GM18519 (cell line): ENCODE results near the gene ESRRA.

Source experiments
- ATAC-seq: cut with Tn5 transposase; IDR thresholded peaks from one replicate; pipeline ENCODE4 v1.9.1; 2021; ENCODE audit warnings: mild to moderate bottlenecking, moderate library complexity; ENCODE audit not compliant: unreplicated experiment, low FRiP score

ESRRA gene

DNA sequence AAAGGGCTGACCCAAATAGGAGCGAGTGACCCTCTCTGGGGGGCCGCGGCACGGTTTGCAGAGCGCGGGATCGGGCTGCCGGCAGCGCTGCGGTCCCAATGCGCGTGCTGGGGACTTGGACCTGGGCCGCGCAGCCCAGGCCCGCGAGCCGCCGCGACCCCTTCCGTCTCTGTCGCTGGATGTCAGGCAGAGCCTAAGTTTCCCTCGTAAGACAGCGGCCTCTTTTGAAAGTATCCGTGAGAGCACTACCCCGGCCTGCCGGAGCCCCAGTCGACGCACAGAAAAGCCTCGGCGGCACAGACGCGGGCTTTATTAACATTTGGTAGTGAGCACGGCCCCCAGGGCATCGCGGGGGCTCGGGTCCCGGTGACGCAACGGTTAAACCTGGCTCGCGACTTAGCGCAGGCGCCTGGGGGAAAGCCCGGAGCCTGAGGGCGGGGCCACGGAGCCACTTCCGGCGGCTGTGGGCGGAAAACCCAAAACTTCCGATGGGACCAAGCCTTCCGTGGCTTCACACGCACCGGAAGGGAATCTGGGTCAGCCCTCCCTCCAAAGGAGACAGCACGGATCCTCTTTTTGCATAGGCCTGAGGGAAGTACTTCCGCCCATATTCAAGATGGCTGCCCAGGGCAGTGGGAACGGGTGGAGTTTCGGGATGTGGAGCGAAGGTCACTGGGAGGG is 35.6 kb upstream of the ESRRA start:
- ATAC-seq = peak; percentile 44

GRCh38 chr11:64275031-64275800 is 30.1 kb upstream of the ESRRA start:
- no peak for ATAC-seq

DNA sequence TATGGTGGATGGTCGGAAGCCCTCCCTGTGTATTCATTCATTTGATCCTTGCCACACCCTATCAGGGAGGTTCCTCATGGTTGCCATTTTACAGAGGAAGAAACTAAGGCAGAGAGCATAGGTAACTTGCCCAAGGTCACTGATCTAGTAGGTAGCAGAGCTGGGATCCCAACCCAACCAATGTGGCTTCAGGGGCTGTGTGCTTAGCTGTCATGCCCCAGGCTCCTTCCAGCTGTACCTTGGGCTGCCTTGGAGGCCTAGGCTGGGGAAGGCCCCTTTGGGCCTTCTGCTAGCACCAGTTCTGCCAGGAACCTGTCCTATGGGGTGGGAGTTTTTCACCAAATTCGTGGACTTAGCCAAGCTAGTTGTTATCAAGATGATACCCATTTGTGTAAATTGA is 29.5 kb upstream of the ESRRA start:
- no peak for ATAC-seq

DNA sequence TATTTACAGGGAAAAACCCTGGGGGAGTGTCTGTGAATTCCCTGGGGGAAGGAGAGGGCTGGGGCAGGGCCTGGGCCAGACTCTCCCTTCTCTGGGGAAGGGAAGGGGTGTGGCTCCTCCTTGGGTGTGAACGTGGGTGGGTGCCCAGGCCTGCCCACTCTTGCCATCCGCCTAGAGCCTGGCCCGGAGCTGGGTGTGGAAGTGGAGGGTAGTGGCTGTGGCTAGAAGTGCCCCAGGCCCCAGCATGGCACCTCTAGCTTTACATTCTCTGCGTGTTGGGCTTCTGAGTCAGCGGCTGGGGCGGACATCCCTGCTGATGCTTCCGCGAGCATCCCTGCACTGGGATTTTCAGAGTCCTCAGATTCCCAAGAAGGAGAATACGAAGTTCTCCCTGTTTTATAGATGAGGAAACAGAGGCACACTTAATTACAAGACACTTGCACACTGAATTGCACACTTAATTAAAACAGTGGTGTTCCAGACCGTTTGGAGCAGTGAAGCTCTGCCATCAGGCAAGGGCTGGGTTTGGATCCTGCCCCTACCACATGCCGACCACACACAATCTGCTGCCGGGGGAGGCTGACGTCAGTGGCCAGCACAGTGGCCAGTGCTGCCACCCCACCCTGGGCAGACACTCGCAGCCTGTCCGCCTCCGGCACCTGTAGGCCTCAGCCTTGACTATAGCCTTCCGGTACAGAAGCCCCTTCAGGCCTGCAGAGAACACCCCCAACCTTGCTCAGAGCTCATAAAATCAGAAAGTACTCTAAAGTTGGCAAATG is 28.5 kb upstream of the ESRRA start:
- ATAC-seq = no peak

DNA sequence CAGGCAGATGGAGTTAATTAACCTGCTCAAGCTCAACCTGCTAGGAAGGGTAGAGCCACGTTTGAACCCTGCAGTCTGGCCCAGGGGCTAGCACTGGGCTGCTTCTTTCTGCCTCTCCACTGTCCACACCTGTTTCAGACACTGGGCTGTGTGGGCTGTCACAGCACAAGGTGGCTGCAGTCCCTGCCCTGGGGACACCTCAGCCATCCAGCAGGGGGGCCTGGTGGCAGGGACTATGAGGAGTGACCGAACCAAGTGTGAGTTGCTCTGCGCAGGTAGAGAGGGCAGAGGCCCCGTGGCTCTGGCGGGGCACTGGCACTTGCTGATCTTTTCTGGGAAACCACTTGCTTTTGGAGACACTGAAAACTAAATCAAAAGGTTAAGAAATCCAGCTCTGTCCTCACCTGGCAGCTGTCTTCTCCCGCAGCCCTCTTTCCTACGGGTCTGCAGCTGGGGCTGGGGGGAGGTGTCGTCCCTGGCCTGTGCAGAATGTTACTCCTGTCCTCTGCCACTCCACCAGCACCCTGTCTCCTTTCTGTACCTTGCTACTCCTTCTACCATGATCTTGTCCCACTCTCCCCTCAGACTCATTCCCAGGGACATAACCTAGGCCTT is 26.6 kb upstream of the ESRRA start:
- no peak for ATAC-seq

GRCh38 chr11:64281957-64282770 is 23.2 kb upstream of the ESRRA start:
- no peak for ATAC-seq

DNA sequence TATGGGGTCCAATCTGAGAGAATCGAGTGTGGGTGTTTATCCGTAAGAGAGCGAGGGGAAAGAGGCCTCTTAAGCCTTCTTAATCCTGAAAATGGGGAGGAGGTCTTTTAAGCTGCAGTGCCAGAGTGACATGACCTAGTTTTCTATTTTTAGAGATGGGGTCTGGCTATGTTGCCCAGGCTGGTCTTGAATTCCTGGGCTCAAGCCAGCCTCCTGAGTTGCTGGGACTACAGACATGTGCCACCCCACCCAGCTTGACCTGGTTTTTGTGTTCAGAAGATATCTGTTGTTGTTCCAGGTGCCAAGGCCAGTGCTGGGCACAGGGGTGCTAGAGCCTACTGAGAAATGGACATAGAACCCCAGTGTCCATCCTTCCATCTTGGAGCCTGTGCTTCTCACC is 22.2 kb upstream of the ESRRA start:
- ATAC-seq = no peak

DNA sequence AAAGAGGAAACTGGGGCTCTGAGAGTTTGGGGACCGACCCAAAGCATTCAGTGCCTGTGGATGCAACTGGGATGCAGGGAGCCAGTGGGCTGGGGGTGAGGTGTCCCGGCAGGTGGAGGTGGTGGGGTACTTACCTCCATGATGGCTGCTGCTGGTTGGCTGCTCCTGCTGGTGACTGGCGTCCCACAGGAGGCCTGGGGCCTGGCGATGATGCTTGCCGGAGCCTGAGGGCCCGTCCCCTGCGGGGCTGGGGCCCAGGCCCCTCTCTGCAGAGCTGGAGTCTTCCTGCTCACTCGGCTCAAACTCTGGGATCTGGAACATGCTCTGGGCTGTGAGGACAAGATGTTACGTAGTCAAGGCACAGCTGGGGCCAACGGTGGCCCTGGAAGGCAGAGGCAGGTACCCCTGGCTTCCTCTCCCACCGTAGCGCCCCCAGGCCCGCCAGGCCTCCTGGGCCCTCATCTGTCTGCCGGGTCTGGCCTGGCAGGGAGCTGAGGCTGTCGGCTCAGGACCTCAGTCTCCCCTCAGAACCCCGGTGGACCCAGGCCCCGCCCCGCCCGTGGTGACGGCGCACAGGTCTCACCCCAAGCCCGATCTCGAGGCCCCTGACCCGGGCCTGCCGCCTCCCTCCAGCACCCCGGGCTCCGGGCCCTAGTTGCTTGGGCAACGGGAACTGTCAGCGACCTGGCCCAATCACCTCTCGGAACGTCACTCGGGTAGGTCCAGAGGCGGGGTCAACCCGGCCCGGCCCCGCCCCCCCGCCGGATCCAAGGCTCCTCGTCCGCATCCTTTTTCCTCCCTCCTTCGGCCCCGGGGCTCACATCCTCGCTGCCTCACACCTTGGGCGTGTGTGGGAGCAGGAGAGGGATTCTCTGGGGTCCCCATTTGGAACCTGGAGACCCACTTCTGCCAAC is 21.0 kb upstream of the ESRRA start, which contains the start of gene BAD:
Gene BAD (minus strand): TSS at position 618 of the 914 bp plus-strand sequence. CDS start 297 bp downstream, at position 321.
- ATAC-seq = peak; percentile 63

- peak; percentile 53 for ATAC-seq
These were observed 20.1 kb upstream of the ESRRA start, which contains the start of gene GPR137 for GRCh38 chr11:64284962-64285884. TSS of gene GPR137 (plus strand) at chr11:64285848. CDS start at chr11:64286525, 677 bp downstream.

DNA sequence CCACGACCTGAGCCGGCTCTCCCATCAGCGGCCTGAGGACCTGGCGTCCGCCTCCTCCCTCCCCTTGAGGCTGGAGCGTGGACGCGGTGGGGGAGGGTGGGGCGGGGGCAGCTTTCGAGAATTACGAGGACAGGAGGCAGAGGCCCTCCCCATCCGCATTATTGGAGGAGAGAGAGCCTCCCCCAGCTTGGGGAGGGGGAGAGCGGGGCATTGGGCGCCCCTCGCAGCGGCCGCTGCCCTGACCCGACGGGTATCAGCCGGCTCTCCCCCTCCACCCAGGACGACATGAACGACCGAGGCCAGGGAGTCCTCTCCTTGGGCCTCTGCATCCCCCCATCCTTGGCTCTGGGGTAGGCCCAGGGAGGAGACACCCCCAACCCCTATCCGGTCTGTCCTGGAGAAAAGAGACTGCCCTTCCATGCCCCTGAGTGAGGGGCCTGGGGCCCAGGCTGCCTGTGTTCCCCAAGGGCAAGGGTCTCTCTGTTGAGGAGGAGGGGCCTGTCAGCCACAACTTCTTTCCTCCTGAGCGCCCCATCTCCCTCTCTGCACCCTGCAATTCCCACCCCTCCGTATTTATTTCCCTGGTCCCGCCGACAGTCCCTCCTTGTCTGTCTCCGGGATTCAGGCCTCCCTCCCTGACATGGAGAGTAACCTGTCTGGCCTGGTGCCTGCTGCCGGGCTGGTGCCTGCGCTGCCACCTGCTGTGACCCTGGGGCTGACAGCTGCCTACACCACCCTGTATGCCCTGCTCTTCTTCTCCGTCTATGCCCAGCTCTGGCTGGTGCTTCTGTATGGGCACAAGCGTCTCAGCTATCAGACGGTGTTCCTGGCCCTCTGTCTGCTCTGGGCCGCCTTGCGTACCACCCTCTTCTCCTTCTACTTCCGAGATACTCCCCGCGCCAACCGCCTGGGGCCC is 19.2 kb upstream of the ESRRA start:
- no peak for ATAC-seq

- ATAC-seq = no peak
These were observed 18.5 kb upstream of the ESRRA start for GRCh38 chr11:64286801-64287159.

DNA sequence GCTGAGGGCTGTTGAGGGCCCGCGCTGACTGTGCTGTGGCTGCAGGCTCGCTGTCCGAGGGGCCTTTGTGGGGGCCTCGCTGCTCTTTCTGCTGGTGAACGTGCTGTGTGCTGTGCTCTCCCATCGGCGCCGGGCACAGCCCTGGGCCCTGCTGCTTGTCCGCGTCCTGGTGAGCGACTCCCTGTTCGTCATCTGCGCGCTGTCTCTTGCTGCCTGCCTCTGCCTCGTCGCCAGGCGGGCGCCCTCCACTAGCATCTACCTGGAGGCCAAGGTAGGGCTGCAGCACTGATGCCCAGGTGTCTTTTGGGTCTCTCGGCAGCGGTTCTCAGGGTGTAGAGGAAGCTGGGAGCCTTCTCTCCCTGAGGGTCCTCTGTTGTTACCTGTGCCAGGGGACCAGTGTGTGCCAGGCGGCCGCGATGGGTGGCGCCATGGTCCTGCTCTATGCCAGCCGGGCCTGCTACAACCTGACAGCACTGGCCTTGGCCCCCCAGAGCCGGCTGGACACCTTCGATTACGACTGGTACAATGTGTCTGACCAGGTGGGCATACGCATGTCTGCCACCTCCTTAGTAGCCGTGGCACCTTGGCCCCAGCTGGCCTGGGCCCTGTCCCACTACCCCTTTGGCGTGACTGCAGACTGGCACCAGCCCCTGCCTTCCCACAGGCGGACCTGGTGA is 17.5 kb upstream of the ESRRA start:
- no peak for ATAC-seq

DNA sequence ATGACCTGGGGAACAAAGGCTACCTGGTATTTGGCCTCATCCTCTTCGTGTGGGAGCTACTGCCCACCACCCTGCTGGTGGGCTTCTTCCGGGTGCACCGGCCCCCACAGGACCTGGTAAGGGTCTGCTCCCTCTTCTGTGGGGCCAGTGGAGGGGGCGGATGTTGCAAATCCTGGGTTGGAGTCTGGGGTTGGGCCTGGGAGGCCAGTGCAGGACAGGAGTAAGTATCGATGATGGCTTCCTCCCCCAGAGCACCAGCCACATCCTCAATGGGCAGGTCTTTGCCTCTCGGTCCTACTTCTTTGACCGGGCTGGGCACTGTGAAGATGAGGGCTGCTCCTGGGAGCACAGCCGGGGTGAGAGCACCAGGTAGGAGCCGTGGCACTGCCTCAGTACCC is 17.0 kb upstream of the ESRRA start:
- no peak for ATAC-seq

DNA sequence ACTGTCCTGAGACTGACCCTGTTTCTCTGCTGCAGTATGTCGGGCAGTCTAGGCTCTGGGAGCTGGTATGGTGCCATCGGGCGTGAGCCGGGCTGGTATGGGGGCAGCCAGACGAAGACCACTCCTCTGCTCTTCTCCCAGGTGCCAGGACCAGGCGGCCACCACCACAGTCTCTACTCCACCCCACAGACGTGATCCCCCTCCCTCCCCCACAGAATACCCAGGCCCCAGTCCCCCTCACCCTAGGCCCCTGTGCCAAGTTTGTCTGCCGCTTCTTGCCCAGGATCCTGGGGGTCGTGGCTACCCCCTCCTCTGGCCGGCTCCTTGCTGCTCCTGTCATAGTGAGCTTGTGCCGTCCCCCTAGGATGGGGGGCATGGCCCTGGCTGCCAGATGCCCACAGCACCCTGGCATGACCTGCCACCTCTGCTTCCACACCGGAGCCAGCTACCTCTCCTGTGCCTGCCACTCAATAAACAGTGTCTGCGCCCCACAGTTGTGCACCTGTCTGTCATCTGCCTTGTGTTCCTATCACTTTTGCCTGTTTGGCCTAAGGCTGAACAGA is 16.2 kb upstream of the ESRRA start:
- ATAC-seq = no peak

DNA sequence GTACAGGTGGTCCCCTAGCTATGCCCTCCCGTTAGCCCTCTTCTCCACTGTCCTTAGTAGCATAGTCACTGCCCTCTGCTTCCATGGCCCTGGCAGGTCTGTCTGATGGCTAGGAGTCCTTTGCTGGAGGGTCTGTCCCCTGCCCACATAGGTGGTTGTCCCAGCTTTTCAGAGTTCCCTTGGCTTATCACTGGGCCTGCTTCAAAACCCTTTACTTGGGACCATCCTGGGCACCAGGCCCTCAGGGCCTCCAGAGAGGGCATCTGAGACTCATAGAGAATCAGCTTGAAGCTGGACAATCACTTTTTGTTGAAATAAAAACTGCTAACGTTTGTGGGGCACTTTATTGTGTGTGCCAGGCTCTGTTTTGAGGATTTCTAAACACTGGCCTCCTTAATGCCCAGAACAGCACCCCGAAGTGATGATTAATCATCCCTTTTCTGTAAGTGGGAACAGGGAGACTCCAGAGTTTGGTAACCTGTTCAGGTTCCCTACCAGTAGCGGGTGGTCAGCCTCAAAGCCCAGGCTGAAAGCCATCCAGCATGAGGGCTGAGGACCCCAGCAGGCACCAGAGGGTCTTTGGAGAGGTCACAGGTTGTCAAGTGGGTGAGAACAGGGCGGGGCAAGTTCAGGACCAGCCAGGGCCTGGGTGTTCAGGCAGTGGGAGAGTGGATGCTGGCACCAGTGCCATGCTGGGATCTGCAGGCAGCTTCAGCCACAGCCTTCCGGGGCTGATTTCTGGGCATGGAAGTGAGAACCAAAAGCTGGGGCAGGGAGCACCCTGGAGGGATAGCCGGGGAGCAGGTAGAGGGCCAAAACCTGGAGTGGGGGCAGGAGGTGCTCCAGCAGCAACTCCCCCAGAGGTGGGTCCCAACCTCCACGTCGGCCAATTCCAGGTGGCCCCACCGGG is 14.7 kb upstream of the ESRRA start:
- no peak for ATAC-seq
